GM18870 (cell line): Measurements from ENCODE around the gene KCND2.

Experiments
- ATAC-seq: cut with Tn5 transposase; IDR thresholded peaks from one replicate; pipeline ENCODE4 v1.9.1; 2021; ENCODE audit warnings: moderate library complexity; ENCODE audit not compliant: unreplicated experiment

Gene KCND2

DNA sequence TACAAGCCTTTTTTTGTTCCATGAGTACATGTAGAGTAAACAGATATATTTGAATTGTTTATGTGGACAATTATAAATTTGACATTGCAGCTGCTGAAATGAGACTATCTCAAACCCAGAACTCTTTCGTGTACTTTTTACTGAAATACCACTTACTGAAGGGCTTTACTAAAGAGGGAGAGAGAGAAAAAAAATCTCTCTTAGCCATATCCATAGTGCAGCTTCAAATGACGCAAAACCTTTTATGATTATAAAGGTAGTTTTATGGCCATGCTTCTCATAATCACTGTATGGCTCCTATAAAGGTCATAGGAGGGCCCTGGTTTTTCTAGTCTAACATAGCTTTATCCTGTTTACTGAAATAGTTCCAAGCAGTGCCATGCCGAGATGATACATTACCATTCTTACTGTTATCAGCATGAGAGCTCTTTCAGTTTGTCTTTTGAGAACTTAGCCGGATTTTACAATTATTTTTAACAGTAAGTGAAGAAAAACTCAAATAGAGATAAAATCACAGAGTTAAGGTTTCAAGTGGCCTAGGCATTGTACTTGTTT is 35.1 kb downstream of the KCND2 start:
- ATAC-seq, result no peak

DNA sequence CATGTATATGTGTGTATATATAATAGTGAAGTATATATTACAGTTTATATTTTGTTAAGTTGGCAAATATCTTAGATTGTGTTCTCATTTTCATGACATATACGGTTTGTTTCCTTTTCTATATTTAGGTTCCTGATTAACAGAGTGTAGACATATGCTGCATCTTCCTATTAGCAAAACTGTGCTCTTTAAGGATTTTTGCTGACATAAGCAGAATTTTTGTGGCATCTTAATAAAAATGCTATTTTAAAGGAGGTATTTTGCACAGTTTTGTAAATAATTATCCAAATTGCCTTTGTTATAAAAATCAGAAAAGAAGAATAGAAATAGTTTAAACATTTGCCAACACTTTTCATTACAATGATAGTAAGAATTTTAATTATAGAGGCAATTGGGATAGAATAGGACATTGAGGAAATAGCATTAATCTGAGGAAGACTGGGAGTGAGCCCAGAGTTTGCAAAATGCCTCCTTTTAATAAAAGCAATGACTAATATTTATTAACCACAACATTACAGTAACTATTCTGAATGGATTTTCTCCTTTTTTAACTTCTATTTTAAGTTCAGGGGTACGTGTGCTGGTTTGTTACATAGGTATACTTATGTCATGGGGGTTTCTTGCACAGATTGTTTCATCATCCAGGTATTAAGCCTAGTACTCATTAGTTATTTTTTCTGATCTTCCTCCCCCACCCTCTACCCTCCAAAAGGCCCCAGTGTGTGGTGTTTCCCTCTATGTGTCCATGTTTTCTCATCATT is 38.2 kb downstream of the KCND2 start:
- no peak for ATAC-seq

DNA sequence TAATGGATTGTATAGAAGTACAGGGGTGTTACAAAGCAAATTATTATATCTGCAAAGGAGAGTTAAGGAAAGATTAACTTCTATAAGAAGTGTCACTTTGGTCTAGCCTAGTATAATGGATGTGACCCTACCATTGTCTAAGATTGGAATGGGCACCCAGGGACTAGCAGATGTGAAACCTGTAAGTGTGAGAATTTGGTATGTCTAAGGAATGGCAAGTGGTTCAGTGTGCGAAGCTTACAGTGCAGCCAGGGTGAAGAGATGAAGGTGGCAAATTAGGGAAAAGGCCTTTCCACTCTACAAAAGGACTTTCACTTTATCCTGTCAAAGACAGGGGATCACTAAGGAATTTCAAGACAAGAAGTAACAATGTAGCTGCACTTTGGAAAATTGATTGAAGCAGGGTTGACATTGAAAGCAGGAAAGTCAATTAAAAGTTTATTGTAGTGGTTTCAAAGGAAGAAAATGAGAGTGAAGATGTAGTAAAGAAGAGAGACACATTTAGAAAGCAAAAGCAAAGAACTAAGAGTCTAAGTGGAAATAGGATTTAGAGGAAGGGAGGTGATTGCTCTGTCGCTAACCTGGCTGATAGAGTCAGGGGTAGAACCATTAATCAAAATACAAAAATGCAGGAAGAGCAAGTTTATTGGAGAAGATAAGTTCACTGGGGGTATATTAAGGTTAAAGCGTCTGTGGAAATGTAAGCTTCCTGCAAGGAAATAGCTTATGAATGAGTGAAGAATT is 47.4 kb downstream of the KCND2 start:
- peak; percentile 72 for ATAC-seq

DNA sequence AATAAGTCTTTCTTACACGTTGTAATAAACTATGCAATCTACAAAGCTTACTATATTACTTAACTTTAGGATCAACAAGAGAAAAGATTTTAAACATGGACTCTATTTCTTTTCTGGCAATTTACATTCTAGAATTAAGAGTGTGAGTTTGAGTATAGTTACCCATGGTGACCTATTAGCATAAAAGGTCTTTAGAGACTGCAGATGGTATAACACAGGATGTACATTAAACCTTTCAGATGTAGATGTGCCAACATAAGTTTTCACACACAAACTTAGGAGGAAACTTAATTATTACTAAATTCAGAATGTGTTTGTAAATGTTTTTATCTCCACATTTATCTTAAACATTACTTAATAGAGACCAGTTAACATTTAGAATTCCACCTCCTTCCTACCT is 54.1 kb downstream of the KCND2 start:
- no peak for ATAC-seq

DNA sequence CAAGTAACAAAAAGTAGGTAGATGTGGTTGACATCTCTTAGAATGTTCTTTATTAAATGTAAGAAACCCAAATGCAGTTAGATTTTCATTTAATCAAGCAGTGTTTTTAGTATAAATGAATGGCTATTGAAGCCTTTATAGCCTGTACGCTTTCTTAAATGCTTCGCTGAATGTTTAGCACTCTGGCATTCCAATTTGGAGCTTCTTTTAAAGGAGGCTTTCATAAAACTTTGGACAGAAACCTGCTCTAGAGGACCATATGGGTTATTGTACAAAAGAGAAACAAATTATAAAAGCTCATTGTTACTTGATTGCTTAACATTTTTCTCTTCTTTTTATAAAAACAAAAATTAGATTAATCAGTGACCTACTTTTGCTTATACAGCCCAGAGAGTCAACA is 59.5 kb downstream of the KCND2 start:
- no peak for ATAC-seq

DNA sequence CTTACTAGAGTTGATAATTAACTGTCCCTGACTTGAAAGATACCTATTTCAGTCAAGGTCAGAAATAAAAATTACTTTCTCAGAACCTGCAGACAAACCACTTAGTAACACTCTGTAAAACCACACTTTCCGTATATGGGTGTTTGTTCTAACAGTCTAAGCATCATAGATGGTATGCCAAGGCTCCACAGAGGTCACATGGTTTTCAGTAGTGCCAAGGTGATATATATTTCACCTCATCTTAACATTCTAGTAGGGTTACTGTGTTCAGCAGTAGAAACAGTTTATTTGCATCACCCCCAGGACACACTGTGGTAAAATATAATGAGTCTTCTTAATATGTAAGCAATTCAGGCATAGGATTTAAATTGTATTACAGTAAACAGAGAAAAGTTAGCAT is 61.5 kb downstream of the KCND2 start:
- ATAC-seq, result peak; percentile 99

DNA sequence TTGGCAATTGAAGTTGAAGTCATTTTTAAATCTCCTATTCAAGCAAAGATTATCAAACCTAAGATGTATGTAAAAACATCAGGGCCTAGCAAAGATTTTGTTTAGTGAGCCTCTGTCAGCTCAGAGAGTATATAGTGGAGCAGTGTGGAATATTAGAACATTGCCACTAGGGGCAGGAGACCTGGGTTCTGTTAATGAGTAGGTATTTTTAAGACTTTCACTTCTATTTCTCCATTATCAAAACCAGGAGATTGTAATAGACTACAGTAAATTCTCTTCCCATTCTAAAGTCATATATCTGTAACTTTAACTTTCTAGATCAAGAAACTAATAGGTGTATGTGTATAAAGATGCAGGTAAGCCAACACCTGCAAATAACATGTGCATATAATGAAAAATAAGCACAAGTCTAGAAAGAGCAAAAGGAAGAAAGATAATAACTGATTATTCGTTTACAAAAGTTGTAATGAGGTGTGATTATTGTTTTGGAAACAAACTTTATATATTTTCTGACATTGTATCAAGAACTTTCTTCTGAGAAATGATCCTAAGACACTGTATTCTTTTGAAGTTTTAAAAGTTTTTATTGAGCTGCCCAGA is 64.4 kb downstream of the KCND2 start:
- no peak for ATAC-seq

DNA sequence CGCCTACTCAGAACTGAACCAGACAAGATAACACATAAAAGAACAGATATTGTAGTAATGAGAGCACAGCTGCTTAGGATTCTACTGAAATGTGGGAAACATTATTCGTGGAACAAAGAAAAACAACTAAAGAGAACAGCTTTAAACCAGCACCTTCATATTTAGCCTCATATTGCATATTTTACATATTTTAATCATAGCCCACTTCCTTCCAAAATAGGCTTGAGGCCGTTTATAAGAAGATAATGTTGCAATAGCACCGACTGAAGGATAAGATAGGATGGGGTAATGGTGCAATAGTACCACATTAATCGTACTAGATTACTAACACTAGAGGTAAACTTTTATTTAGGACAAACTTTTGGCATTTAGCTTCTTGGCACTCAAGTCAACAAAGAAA is 71.3 kb downstream of the KCND2 start:
- no peak for ATAC-seq

DNA sequence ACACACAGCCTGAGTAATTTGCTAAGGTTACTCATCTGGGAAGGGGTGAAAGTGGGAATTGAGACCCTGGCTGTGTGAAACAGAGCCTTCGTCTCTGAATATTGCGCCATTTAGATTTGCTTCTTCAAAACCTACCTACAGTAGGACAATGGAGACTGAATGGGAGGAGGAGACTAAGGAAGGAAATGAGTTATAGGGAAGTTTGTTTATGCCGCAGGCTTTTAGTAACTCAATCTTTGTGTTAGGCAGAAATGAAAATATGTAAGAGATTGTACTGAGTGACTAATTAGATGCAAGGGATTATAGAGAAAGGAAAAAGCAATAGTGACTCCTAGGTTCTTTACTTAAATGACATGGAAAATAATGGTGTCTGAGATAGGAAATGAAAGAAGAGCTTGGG is 80.2 kb downstream of the KCND2 start:
- ATAC-seq, result no peak

DNA sequence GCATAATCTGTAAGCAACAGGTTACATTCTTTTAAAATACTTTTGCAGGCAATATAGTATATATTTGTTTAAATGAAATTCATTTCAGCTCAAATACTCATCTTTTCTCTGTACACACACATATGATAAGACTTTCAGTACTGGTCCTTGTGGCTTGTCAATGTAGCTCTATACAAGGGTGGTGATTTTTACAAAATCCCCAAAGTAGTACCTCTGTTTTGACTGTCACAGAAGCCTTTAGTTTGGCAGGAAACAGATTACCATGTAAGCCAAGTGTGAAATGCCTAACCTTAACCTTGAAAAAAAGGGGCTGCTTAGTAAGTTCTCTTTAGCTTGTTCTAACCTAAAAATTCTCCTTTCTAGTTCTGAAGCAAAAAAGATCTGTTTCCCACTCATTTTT is 87.9 kb downstream of the KCND2 start:
- ATAC-seq, result peak; percentile 97

DNA sequence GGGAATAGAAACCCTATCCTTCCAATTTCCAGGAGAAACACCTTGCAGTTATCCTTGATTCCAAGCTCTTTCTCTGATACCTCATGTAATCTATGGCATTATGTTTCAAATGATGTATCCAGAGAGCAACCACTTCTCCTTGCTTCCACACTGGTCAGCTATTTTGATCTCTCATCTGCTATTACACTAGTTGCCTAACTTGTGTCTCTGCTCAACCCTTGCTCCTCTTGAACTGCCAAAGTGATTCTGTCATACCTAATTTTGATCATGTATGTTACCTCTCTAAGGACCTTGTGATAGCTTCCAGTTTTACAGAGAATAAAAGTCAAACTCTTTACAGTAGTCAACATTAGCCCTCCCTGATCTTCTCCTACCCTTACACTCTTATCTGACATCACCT is 90.4 kb downstream of the KCND2 start:
- ATAC-seq, result no peak

DNA sequence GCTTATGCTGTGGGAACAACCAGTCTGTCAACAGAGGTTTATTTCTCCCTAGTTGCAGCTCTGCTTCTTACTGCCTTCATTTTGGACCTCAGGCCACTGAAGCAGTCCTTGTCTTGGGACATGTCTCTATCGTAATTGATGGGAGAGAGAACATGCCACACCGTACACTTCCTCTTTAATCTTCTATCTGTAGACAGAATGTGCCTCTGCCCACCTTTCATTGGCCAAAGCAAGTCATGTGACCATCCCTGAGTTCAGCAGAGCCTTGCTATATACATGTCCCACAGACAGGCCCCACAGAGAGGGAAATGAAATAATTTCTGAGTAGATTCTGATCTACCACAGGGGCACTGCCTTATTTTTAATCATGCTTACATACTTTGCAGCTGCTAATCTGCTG is 98.0 kb downstream of the KCND2 start:
- peak; percentile 58 for ATAC-seq

DNA sequence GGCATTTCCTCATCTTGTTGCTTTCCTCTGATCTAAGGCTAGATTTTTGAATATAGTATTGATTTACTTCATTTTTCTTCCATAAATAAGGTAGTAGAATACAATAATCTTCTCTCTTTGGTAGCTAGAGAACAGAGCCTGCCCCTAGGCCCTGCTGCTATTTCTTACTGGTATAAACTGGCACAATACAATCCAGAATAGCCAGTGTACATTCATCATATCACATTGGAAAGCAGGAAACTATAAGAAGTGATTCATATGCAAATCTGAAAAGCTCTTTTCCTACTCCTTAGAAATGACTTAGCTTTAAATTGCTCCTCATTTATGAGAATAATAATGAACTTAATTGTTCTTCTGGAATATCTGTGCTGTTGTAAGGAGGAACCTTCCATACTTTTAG is 100.2 kb downstream of the KCND2 start:
- ATAC-seq, result no peak

DNA sequence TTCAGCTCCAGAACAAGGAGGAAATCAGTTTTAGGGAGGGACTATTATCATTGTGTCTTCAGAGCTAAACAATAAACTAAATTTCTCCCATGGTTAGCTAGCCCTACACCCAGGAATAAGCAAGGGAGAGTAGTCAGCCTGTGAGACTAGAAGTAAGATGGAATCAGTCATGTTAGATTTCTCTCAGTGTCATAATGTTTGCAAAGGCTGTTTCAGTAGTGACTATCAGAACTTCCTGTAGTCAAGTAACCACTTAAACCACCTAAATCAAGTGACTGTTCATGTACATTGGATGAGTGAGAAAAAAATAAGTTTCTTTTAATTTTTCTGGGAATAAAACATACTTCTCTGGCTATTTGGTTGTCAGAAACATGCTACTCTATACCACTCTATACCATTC is 121.6 kb downstream of the KCND2 start:
- ATAC-seq, result peak; percentile 54

DNA sequence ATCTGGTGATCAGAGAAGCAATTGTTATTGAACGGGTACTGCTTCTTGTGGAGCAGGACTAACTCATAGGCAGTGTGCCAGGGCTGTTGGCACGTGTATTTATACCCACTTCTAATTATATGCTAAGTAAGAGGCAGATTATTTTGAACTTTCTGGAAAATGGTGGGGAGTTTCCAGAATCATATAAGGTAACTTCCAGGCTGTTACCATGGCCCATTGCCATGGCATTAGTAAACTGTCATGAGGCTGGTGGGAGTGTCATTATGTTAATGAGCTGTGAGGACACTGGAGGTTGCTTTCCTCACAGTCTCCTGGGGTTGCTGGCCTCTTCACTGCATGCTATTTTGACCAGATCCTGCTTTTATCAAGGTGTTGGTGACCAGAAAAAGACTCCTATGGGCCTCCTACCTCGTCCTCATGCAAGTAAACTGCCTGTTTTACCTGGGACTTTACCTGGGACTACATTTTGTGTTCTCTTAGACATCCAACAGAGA is 122.6 kb downstream of the KCND2 start:
- ATAC-seq, result peak; percentile 93

DNA sequence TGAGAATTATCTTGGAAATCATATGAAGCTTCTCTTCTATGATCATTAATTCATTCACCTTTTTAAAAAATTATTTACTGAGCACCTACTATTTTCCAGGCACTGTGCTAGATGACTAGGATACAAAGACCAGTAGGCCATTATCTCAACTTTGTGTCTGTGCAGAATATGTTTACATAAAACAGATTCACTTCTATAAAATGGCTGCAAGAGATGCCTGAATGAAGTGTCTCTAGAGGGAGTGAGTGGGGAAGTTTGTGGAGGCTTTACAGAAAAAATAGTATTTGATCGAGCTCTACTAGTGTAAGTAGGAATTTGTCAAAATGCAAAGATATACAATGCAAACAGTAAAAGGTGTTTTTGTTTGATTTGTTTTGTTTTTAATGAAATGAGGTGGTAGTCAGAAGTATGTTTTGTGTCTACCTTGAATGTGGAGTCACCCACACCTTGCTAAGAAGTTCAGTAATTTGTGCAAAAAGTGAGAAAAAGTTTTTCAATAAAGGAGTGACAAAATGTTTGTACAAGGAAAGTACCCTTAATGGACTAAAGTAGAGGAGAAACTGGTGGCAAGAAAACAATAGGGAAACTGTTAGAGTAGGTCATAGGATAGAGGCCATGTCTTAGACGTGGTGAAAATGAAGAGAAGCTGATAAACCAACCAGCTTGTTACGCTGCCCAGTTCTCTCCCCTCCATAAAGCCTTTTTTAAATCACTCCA is 125.5 kb downstream of the KCND2 start:
- no peak for ATAC-seq

DNA sequence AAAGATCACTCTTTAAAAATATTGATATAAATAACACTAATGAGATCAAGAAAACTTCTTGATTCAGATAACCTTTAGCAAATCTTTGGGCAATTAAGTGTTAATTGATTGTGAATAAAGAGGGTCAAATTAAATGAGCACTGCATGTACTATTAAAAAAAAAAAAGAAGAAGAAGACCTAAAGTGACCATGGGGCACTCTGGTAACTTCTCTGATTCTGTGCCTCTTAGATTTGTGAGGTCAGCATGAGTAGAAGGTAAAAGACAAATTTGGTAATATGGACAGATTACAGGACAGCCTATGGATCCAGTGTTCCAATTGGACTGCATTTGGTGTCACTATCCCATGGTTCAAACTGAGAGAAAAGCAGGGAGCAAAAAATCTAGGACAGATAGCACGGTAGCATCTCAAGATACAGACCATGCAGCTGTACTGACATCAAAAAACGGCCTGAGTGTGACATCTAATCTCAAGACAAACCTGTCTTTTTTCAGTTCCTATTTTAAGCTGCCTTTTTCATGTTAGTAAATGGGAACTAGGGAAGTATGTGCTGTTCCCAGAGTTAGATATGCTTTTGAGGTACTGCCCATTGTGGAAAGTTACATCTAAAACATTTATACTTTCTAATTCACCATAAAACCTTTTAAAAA is 128.0 kb downstream of the KCND2 start:
- ATAC-seq, result no peak

DNA sequence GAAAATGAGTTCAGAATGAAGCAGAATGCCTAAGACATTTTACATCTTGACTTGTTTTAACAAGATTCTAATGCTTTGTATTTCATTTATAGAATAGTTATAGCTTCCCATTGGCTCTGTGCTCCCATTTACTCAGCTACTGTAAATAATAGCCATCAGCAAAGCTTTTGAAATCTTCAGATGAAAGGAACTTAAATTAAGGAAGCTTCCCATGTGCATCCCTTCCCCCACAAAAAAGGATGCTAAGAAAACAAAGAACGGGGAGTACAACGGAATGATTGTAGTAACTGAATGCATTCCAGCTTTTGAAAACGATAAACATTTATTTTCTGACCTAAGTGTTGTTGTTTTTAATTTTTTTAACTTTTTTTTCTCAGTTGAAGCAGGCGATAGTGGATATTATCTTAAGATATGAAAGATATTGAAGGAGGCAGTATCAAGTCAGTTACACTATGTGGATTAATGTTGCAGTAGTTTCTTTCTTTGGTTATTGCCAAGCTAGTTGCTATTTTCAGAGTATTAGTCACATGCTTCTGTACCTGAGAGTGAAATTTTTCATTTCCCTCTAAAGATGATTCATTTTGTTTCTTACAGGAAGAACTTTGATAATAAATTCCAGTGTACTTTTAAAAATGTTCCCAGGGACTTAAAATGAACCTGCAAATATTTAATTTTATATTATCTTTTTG is 129.2 kb downstream of the KCND2 start:
- ATAC-seq, result peak; percentile 58

DNA sequence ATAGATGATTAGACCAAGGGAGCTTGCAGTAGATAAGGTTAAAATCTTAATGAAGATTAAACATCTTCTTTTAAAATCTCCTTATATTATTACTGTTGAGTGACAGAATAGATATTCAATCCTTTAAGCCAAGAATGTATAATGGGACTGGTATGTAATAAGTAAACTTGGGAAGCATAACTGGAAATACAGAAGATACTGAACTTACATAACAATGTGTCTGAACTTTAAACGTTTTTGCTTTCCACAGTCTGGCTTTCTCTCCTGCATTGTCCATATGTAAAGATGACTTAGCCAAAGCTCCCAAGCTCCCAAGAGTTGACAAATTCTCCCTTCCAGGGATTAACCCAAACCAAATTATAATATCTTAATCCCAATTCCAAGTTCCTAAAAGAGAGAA is 129.8 kb downstream of the KCND2 start:
- ATAC-seq, result no peak

DNA sequence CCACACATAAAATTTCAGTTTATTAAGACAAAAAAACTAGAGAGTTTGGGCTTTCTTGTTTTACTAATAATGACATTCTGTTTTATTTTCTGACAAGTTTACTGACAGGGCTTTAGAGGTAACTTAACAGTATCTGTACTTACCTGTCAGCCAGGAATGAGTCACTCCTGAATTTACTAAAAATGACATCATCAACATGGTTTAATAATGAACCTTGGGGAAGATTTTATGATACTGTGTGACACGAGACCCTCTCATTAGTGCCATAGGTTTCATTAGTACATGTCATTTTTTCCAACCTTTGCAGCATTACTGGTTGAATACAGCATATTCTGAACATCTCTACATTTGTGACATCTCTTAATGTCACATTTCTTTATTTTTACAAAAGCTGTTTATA is 131.1 kb downstream of the KCND2 start:
- ATAC-seq, result peak; percentile 73
